Hematopoietic multipotent progenitor cell (in vitro differentiated cells): ENCODE results near the gene ACMSD. TPM values are rescaled to one million over a fixed set of nuclear protein-coding genes. Genes with fewer than 3 reads are reported as not detected.
"Not testable (repeated sequence)": the region's sequence is repeated elsewhere in the genome, so short reads cannot be mapped to it uniquely, and the experiment has no call there.

ENCODE experiments used
- DNase-seq, 3 donors: peaks; one replicate each; pipeline ENCODE4 v3.0.0-alpha.2; 2011 to 2015; ENCODE audit warnings: low read depth in 2 of 3, low spot score in 2 of 3
- total RNA-seq: library from RNA; depleted of rRNA; stranded (reverse); fragments of >200 nt; gene quantifications from one replicate; pipeline ENCODE4 v1.2.3, GENCODE V29; 2012

ACMSD gene
- total RNA-seq, 1 donor: not detected

GRCh38 chr2:134846213-134846612 is 7.8 kb downstream of the ACMSD start:
- no peak for DNase-seq

- not testable (repeated sequence) for DNase-seq
These were observed 9.2 kb downstream of the ACMSD start for GRCh38 chr2:134847582-134847981.

- no peak for DNase-seq
These were observed 14.1 kb downstream of the ACMSD start for GRCh38 chr2:134852518-134852917.

- DNase-seq: no peak
These were observed 17.3 kb downstream of the ACMSD start for GRCh38 chr2:134855709-134856108.

DNA sequence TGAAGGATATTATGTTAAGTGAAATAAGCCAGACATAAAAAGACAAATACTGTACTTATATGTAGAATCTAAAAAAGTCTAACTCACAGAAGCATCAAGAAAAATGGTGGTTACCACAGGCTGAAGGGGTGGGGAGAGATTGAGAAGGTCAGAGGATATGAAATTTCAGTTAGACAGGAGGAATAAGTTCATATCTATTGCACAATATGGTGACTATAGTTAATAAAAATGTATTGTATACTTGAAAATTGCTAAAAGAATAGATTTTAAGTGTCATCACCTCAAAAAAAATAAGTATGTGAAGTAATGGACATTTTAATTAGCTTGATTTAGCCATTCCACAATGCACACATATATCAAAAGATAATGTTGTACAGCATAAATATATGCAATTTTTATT is 19.8 kb downstream of the ACMSD start:
- DNase-seq: no peak

- DNase-seq: no peak
These were observed 22.8 kb downstream of the ACMSD start for GRCh38 chr2:134861173-134861572.

DNA sequence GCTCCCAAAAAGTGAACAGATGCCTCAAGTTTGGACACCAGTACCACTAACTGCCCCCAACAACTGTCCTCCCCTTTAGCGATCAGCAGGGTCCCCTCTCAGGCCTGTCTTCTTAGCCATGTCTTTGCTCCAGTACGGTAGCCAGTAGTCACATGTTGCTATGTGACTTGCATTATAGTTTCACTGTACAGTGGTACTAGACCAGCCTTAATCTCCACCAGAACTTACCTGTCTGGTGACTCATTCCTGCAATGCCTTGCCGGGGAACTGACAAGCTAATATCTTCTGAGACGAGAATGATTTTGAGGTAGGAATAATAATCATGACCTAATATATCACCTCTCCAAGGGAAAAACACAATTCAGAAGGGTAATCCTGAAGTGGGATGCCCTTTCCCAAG is 23.7 kb downstream of the ACMSD start:
- DNase-seq: no peak

- no peak for DNase-seq
These were observed 24.3 kb downstream of the ACMSD start for GRCh38 chr2:134862674-134863073.

DNA sequence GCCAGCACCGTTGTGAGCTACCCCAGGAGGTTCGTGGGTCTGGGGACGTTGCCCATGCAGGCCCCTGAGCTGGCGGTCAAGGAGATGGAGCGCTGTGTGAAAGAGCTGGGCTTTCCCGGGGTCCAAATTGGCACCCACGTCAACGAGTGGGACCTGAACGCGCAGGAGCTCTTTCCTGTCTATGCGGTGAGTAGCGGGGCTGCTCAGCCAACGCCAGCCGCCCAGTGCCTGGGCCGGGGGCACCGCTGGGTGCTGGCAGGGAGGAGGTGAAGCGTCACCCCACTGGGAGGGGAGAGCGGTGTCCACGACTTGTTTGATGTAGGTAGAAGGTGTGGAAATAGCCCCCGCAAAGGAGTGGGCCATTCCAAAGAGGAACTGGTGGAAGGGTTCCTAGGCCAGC is 25.0 kb downstream of the ACMSD start:
- no peak for DNase-seq

- no peak for DNase-seq
These were observed 26.8 kb downstream of the ACMSD start for GRCh38 chr2:134865067-134865787.

DNA sequence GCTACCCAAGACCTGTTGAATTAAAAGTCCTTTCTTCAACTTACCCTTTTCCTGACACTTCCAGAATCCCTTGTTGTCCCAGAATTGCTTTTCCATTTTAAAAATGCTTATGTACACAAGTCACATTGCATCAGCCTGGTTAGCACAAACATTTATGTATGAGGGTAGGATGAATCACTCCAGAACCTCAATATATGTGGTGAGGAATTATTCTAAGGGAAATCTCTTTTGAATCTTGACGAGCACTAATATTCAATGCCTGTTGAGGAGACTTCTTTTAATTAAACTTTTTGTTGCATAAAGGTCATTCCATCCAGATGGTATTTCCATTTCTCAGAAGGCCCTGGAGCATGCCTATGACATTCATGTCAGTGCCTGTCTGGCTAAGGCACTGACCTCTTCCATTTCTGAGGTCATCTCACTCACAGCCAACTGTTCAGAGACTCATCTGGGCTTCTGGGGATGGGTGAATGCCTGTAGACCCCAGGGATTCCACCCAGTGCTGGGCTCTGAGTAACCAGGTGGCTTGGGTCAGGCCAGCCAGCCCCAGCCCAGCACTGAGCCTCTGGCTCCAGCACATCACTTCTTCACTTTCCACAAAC is 28.2 kb downstream of the ACMSD start:
- DNase-seq: no peak

DNA sequence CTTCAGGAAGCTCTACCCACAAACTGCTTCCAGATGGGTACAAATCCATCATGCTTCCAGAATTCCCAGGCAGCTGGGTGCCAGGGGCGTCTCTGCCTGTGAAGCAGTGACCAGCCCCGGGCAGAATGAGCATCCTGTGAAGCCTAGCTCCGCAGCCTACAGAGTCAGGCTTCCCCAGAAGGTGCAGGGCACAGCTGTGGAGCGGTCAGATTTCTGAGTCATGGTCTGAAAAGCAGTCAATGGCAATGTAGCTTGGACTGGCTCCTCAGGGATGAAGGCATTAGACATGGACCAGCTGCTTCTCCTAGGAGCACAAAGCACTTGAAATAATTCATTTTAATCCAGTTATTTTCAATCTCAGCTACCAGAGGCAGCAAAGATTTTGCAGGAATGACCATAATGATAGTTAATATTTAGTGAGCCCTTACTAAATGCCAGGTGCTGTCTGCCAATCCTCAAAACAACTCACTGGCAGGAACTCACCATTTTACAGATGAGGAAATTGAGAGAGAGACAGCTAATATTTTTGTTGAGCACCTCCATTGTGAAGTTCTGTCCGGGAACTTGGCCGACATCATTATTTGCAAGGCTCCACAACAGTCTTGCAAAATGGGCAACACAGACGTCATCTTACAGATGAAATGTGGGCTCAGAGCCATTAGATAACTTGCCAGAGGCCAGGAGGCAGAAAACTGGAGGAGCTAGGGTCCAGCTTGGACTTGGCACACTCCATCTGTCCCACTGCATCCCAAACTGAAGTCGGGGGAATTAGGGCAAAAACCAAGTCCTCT is 31.7 kb downstream of the ACMSD start:
- DNase-seq: no peak

GRCh38 chr2:134873152-134873551 is 34.7 kb downstream of the ACMSD start:
- no peak for DNase-seq

GRCh38 chr2:134875309-134875708 is 36.9 kb downstream of the ACMSD start:
- DNase-seq: no peak

DNA sequence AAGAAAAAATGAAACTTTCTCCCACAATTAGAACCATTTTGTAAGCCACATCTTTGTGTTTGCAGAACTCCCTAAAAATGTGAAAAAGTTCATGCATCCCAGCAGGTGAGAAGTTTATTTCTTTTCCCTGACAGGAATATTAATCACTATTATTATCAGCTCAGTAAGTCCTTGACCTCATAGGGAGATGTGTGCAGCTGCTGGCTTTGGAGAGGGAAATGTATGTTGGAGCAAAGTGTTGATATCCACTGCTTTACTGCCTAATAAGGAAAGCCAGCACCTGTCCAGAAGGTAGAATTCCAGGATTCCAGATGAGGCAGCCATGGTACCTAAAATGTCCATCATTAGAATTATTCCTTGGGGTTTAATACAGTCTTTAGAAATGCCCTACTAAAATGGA is 44.4 kb downstream of the ACMSD start:
- no peak for DNase-seq

GRCh38 chr2:134883552-134884293 is 45.3 kb downstream of the ACMSD start:
- no peak for DNase-seq

GRCh38 chr2:134884435-134884834 is 46.0 kb downstream of the ACMSD start:
- DNase-seq: no peak

- no peak for DNase-seq
These were observed 54.0 kb downstream of the ACMSD start for GRCh38 chr2:134892282-134893035.

DNA sequence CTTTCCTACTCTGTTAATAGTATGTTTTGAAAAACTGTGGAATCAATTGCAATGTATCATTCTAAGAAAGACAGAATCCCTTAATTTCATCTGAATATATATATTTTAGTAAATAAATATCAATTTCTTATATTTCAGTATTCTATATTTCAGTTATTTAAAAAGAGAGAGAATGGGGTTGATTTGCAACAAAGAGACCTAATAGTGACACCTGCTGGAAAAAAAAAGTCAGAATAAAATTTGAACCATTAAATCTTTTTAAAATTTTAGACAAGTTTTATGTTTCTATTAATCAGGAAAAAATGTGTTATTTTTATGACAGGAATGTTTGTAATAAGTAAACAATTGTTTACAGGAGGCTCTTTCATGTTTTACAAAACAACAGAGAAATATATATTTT is 59.5 kb downstream of the ACMSD start:
- DNase-seq: peak in 1 of 3 donors; percentile 49

GRCh38 chr2:134899204-134899603 is 60.8 kb downstream of the ACMSD start:
- no peak for DNase-seq
